NT2/D1 (cell line): ENCODE data around the gene ZNF133.
"Not testable (repeated sequence)": the region's sequence is repeated elsewhere in the genome, so short reads cannot be mapped to it uniquely, and the experiment has no call there.

Source experiments
- DNase-seq: peaks from one replicate; pipeline ENCODE4 v3.0.0-alpha.2; 2011; ENCODE audit warnings: low read depth, low spot score
- H3K27me3 ChIP-seq: 2 replicates; pipeline ENCODE4 v1.6.0; 2011; ENCODE audit warnings: mild to moderate bottlenecking; ENCODE audit not compliant: insufficient read length, insufficient read depth
- H3K36me3 ChIP-seq: 2 replicates; pipeline ENCODE4 v1.6.1; 2011; ENCODE audit warnings: mild to moderate bottlenecking, low read length, mixed read lengths; ENCODE audit not compliant: insufficient read depth, insufficient read length
- H3K4me1 ChIP-seq: 2 replicates; pipeline ENCODE4 v1.5.1; 2011; ENCODE audit not compliant: insufficient read depth, insufficient read length
- H3K4me3 ChIP-seq: 2 replicates; pipeline ENCODE4 v1.5.1; 2011; ENCODE audit warnings: low read depth; ENCODE audit not compliant: insufficient read length
- H3K9ac ChIP-seq: 2 replicates; pipeline ENCODE4 v1.6.0; 2011; ENCODE audit warnings: low read depth; ENCODE audit not compliant: insufficient read length
- H3K9me3 ChIP-seq: 2 replicates; pipeline ENCODE4 v1.5.1; 2011; ENCODE audit warnings: mild to moderate bottlenecking, low read length; ENCODE audit not compliant: insufficient read depth
- SUZ12 ChIP-seq: IDR thresholded peaks from 2 replicates; pipeline ENCODE4 v1.6.1; 2011; ENCODE audit not compliant: insufficient read length, insufficient read depth; ENCODE audit errors: extremely low read depth
- YY1 ChIP-seq: IDR thresholded peaks from 2 replicates; pipeline ENCODE4 v1.6.1; 2011; ENCODE audit not compliant: insufficient read length, insufficient read depth
- ZNF274 ChIP-seq: IDR thresholded peaks from 2 replicates; pipeline ENCODE4 v1.6.1; 2011; ENCODE audit warnings: mild to moderate bottlenecking, low read depth, low read length

ZNF133 gene

GRCh38 chr20:18323705-18324104, 35.4 kb downstream of the ZNF133 start:
- H3K4me3 ChIP-seq, result no peak overlapping the region
- peak; percentile 74 for DNase-seq
- no peak overlapping the region for H3K9ac ChIP-seq
- TF ChIP-seq SUZ12 (no peak), YY1 (no peak)
- H3K4me1 ChIP-seq, result no peaks in the 10 kb centered on the region
- peaks cover 16% of the 10 kb centered on the region; the same call in 1 of the 2 replicates for H3K9me3 ChIP-seq
- no peaks in the 10 kb centered on the region for H3K27me3 ChIP-seq
- H3K36me3 ChIP-seq, result no peaks in the 10 kb centered on the region

DNA sequence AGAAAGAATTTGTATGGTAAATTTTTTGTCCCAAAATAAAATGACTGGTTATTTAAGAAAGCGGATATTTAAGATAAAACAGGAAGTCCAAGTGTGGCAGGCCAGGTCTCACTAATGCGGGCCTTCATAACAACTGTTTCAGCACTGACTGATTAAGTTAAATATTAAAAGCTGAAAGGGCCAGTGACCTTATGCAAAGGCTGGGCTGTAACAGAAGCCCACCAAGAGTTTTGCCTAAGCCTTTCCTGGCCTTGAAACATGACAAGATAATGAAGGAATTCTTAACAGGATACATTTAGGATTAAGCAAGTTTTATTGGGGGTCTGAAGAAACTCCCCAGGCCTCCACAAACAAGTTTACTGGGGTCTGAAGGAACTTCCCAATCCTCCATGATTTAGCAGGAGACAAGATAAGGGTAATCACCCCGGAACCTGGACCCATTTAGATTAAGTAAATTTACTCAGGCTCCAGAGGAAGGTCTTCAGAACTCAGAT, 36.3 kb downstream of the ZNF133 start:
- no peak for TF ChIP-seq SUZ12
- TF ChIP-seq YY1, result no peak
- TF ChIP-seq ZNF274, result no peak
- Histone ChIP-seq H3K36me3 (no peaks in the 10 kb centered on the region), H3K9me3 (peaks cover 16% of the 10 kb centered on the region; the same call in 1 of the 2 replicates), H3K4me3 (no peak overlapping the region), H3K27me3 (no peaks in the 10 kb centered on the region), H3K9ac (no peak overlapping the region), H3K4me1 (no peaks in the 10 kb centered on the region)
- DNase-seq, result no peak

DNA sequence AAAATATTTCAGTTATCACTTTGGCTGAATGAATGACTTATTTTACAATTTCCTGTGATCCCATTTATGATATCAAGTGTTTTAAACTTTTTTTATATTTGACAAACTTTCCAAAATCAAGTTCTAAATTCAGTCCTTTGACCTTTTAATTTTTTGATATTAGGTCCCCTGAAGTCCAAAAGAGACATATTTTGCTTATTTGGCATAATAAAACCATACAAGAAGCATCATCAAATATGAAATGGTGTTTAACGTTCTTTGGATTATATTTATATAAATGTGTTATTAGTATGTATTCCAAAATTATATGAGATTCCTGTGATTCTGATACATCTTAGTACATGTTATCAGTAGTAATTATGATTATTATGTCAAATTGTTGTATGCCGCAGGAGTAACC, 38.7 kb downstream of the ZNF133 start:
- H3K27me3 ChIP-seq, result no peaks in the 10 kb centered on the region
- no peak overlapping the region for H3K9ac ChIP-seq
- DNase-seq, result no peak
- peaks cover 31% of the 10 kb centered on the region for H3K9me3 ChIP-seq
- no peaks in the 10 kb centered on the region for H3K4me1 ChIP-seq
- TF ChIP-seq SUZ12 (no peak), ZNF274 (no peak), YY1 (no peak)
- H3K36me3 ChIP-seq, result no peaks in the 10 kb centered on the region
- no peak overlapping the region for H3K4me3 ChIP-seq

DNA sequence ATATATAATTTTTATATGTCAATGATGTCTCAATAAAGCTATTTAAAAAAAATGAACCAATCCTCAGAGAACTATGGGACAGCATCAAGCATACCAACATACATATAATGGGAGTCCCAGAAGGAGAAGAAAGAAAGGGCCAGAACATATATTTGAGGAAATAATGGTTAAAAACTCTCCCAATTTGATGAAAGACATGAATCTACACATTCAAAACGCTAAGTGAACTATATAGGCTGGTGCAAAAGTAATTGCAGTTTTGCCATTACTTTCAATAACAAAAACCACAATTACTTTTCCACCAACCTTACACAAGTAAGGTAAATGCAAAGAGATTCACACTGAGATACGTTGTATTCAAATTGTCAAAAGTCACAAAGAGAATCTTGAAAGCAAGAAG, 43.4 kb downstream of the ZNF133 start:
- H3K4me1 ChIP-seq, result no peaks in the 10 kb centered on the region
- no peak for DNase-seq
- no peak overlapping the region for H3K4me3 ChIP-seq
- peaks cover 43% of the 10 kb centered on the region for H3K9me3 ChIP-seq
- H3K36me3 ChIP-seq, result no peaks in the 10 kb centered on the region
- no peaks in the 10 kb centered on the region for H3K27me3 ChIP-seq
- H3K9ac ChIP-seq, result no peak overlapping the region
- TF ChIP-seq SUZ12, result no peak

GRCh38 chr20:18349749-18350148, 61.4 kb downstream of the ZNF133 start:
- not testable (repeated sequence) for H3K27me3 ChIP-seq, H3K36me3 ChIP-seq, H3K4me1 ChIP-seq, DNase-seq, H3K9ac ChIP-seq, H3K4me3 ChIP-seq, H3K9me3 ChIP-seq

DNA sequence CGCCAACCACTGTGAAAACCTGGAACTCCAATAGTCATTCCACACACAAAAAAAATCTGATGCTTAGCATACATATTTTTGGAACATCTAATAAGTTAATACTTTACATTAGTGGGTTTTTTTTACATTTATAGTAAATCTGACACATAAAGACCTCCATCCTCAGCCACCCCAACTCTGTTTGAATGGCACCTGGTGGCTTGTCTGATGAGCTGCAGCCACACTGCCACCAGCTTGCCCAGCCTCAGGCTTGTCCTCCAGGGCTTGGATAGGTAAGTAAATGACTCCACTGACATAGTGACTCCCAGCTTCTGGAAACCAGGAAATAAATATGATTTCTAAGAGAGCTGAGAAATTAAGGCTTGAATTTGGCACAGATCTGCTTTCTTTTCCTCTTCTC, 71.5 kb downstream of the ZNF133 start:
- H3K9ac ChIP-seq, result no peak overlapping the region
- H3K36me3 ChIP-seq, result no peaks in the 10 kb centered on the region
- no peak for DNase-seq
- no peaks in the 10 kb centered on the region for H3K27me3 ChIP-seq
- H3K9me3 ChIP-seq, result no peaks in the 10 kb centered on the region; the same call in 1 of the 2 replicates
- no peak overlapping the region for H3K4me3 ChIP-seq
- TF ChIP-seq YY1 (no peak), ZNF274 (no peak), SUZ12 (no peak)
- H3K4me1 ChIP-seq, result no peaks in the 10 kb centered on the region

- Histone ChIP-seq H3K36me3 (no peaks in the 10 kb centered on the region), H3K27me3 (no peaks in the 10 kb centered on the region), H3K9me3 (no peaks in the 10 kb centered on the region; the same call in 1 of the 2 replicates), H3K4me1 (no peaks in the 10 kb centered on the region), H3K9ac (no peak overlapping the region), H3K4me3 (no peak overlapping the region)
- DNase-seq, result no peak
- TF ChIP-seq YY1 (no peak), ZNF274 (no peak), SUZ12 (no peak)
Measured at GRCh38 chr20:18360635-18361034, 72.3 kb downstream of the ZNF133 start.

GRCh38 chr20:18361678-18362077, 73.4 kb downstream of the ZNF133 start:
- H3K9ac ChIP-seq, result no peak overlapping the region
- no peaks in the 10 kb centered on the region for H3K36me3 ChIP-seq
- H3K27me3 ChIP-seq, result no peaks in the 10 kb centered on the region
- no peak overlapping the region for H3K4me3 ChIP-seq
- no peaks in the 10 kb centered on the region for H3K9me3 ChIP-seq
- no peaks in the 10 kb centered on the region for H3K4me1 ChIP-seq
- TF ChIP-seq ZNF274 (no peak), SUZ12 (no peak), YY1 (no peak)
- no peak for DNase-seq
